PFSK-1 (cell line): ENCODE results near the gene PPFIA1.

Experiments used
- FOXP2 ChIP-seq: optimal IDR thresholded peaks from 2 replicates; pipeline ENCODE3; 2011; ENCODE audit warnings: borderline replicate concordance, control low read depth, inconsistent platforms; ENCODE audit not compliant: insufficient read depth; ENCODE audit errors: extremely low read length, extremely low read depth
- POLR2AphosphoS5 ChIP-seq: IDR thresholded peaks from 2 replicates; pipeline ENCODE4 v1.6.1; 2012; ENCODE audit warnings: low read depth, mild to moderate bottlenecking, control low read depth, low read length, moderate library complexity
- REST ChIP-seq, 2 experiments: IDR thresholded peaks; 2 replicates each; pipeline versions ENCODE4 v1.6.1 to v1.8.0; 2011 to 2012; ENCODE audit warnings: low read depth in 2 of 2, low read length in 2 of 2, control low read depth in 1 of 2, inconsistent platforms in 1 of 2, mild to moderate bottlenecking in 1 of 2, moderate library complexity in 1 of 2; ENCODE audit not compliant: insufficient read depth in 1 of 2
- SIN3A ChIP-seq: IDR thresholded peaks from 2 replicates; pipeline ENCODE4 v1.6.1; 2012; ENCODE audit warnings: mild to moderate bottlenecking, low read length, moderate library complexity, borderline replicate concordance; ENCODE audit not compliant: insufficient read depth
- TAF1 ChIP-seq: IDR thresholded peaks from 2 replicates; pipeline ENCODE4 v1.6.1; 2012; ENCODE audit warnings: low read length, control low read depth, borderline replicate concordance; ENCODE audit not compliant: insufficient read depth

- TF ChIP-seq POLR2AphosphoS5 (no peak), REST (IDR thresholded peaks at IDR 0.05; ENCODE audit: insufficient read depth in 1 of 2, low read depth in 2 of 2, low read length in 2 of 2) (no peak), SIN3A (no peak), TAF1 (no peak), FOXP2 (no peak)
These were observed 44.8 kb upstream of the PPFIA1 start for GRCh38 chr11:70225681-70226177.
